Mammary epithelial cell (primary cell): ENCODE results near the gene ZNF653.

Experiments
- EZH2 ChIP-seq: IDR thresholded peaks from 2 replicates; pipeline ENCODE4 v1.6.1; 2012; ENCODE audit warnings: low read length, inconsistent platforms, borderline replicate concordance
- TF ChIP-seq, protein P1 (sequence below), 2 donors: IDR thresholded peaks in 1 of 2; conservative IDR thresholded peaks in 1 of 2; 2 replicates each; pipeline ENCODE4 v1.5.1; 2011 to 2012; ENCODE audit warnings: inconsistent platforms in 2 of 2, low read length in 2 of 2, mild to moderate bottlenecking in 2 of 2, control low read depth in 1 of 2, low read depth in 1 of 2; ENCODE audit not compliant: insufficient read depth in 1 of 2; ENCODE audit errors: extremely low read depth in 1 of 2

GRCh38 chr19:11458236-11458900 is 47.3 kb downstream of the ZNF653 start:
- TF ChIP-seq, protein P1, sequence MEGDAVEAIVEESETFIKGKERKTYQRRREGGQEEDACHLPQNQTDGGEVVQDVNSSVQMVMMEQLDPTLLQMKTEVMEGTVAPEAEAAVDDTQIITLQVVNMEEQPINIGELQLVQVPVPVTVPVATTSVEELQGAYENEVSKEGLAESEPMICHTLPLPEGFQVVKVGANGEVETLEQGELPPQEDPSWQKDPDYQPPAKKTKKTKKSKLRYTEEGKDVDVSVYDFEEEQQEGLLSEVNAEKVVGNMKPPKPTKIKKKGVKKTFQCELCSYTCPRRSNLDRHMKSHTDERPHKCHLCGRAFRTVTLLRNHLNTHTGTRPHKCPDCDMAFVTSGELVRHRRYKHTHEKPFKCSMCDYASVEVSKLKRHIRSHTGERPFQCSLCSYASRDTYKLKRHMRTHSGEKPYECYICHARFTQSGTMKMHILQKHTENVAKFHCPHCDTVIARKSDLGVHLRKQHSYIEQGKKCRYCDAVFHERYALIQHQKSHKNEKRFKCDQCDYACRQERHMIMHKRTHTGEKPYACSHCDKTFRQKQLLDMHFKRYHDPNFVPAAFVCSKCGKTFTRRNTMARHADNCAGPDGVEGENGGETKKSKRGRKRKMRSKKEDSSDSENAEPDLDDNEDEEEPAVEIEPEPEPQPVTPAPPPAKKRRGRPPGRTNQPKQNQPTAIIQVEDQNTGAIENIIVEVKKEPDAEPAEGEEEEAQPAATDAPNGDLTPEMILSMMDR (conservative IDR thresholded peaks at IDR 0.05 in 1 of 2, IDR thresholded peaks at IDR 0.05 in 1 of 2; ENCODE audit: extremely low read depth in 1 of 2, insufficient read depth in 1 of 2, low read depth in 1 of 2, low read length in 2 of 2) = no peak
- no peak for TF ChIP-seq EZH2
